Activated CD4-positive, alpha-beta T cell treated with anti-CD3 and anti-CD28 coated beads for 48 hours (primary cell): ENCODE results near the gene UGT1A7.

Experiments
- DNase-seq: peaks from one replicate; pipeline ENCODE4 v3.0.0-alpha.2; 2020

UGT1A7 gene

GRCh38 chr2:233819884-233820773 is 138.4 kb downstream of the UGT1A7 start:
- no peak for DNase-seq

GRCh38 chr2:233820774-233821105 is 139.0 kb downstream of the UGT1A7 start:
- DNase-seq, result no peak

- no peak for DNase-seq
Measured at GRCh38 chr2:233821196-233821595, 139.5 kb downstream of the UGT1A7 start.

- no peak for DNase-seq
Measured at GRCh38 chr2:233821709-233822100, 140.0 kb downstream of the UGT1A7 start.

- DNase-seq, result no peak
Measured at GRCh38 chr2:233822101-233822771, 140.5 kb downstream of the UGT1A7 start.
